ENCODE results near the gene DHRS3.

DNA sequence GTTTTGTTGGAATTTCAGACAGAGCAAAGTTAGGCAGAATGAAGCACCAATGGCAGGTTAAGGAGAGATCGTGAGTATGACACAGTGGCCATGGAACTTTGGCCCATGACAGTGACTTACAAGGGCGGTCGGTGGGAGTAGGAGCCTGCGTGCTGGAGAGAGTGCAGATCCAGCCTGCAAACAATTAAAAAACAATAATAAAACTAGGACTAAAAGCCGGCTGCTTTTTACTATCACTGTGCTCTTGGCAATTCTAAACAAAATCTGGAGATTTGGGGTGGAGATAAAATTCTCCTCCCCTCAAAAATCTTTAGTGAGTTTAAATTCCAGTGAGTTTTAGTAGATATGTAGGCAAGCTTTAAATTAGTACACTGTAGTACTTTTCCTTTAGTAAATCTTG, 96.9 kb downstream of the DHRS3 start:
- TF ChIP-seq, protein P1, sequence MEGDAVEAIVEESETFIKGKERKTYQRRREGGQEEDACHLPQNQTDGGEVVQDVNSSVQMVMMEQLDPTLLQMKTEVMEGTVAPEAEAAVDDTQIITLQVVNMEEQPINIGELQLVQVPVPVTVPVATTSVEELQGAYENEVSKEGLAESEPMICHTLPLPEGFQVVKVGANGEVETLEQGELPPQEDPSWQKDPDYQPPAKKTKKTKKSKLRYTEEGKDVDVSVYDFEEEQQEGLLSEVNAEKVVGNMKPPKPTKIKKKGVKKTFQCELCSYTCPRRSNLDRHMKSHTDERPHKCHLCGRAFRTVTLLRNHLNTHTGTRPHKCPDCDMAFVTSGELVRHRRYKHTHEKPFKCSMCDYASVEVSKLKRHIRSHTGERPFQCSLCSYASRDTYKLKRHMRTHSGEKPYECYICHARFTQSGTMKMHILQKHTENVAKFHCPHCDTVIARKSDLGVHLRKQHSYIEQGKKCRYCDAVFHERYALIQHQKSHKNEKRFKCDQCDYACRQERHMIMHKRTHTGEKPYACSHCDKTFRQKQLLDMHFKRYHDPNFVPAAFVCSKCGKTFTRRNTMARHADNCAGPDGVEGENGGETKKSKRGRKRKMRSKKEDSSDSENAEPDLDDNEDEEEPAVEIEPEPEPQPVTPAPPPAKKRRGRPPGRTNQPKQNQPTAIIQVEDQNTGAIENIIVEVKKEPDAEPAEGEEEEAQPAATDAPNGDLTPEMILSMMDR (IDR thresholded peaks at IDR 0.05), result no peak
- TF ChIP-seq POLR2AphosphoS5 (IDR thresholded peaks at IDR 0.05; ENCODE audit: insufficient read depth in 1 of 2, low read depth in 1 of 2) (no peak), POLR2A (IDR thresholded peaks at IDR 0.05) (no peak)

Data from vagina (tissue), 2 donors.